ENCODE measurements around the gene CDK6. TPM values are rescaled to one million over a fixed set of nuclear protein-coding genes. Genes with fewer than 3 reads are reported as not detected.

CDK6 gene
- total and polyA plus RNA-seq, 10 of the 15 experiments (the other 5 are each of a cell fraction or from before 2014, with no cell fraction given), result 8.0 to 118 (median 45.8) TPM

- ChIA-PET SMC1A (ENCODE audit: uncharacterized antibody, unreplicated experiment) (interaction anchor here (0.7 to 1.4 kb wide), 3 partner anchors 9 to 20 kb away, joined by 3 to 6 read pairs (median 4); no protein-coding TSS in a partner anchor), CTCF (interaction anchor here (1.1 to 1.6 kb wide), 3 partner anchors 23 to 190 kb away, joined by 3 to 7 read pairs (median 4); partner anchors contain the start of gene RBM48), POLR2A (no interaction called here), RAD21 (ENCODE audit: unreplicated experiment) (interaction anchor here (0.8 to 7.1 kb wide), 3 partner anchors 16 to 207 kb away, joined by 3 to 78 read pairs (median 6); partner anchors contain the start of gene CDK6)
- H3K27me3 ChIP-seq (replicated peaks in 1 of 2; ENCODE audit: control insufficient read depth in 2 of 2, insufficient read depth in 2 of 2, low read length in 1 of 2), result no peaks in the 10 kb centered on the region
- FAIRE-seq (no peak), DNase-seq (ENCODE audit: low read depth, low spot score) (no peak), ATAC-seq (peak; percentile 6; the same call in 2 of the 3 replicates)
- H3K36me3 ChIP-seq (ENCODE audit: control insufficient read depth in 2 of 2, insufficient read depth in 2 of 2, low read length in 1 of 2), result peaks cover 7 to 9% of the 10 kb centered on the region in 2 experiments; a peak in 2 of 4 replicates
- no peak overlapping the region for H3K9ac ChIP-seq (ENCODE audit: control insufficient read depth, insufficient read depth, low read length)
- in situ Hi-C loops (cut with MboI), result no loop called here
- intact Hi-C loops (cut with micrococcal nuclease; ENCODE audit: unreplicated experiment), result no loop called here
- TF ChIP-seq NR2F1 (conservative IDR thresholded peaks at IDR 0.05), result peak; percentile 76
- TF ChIP-seq HDGF (IDR thresholded peaks at IDR 0.05), result no peak
- no peak for TF ChIP-seq POLR2AphosphoS5 (IDR thresholded peaks at IDR 0.05; ENCODE audit: low read length)
- TF ChIP-seq TBL1XR1 (IDR thresholded peaks at IDR 0.05; ENCODE audit: low read depth, low read length), result no peak
- no peak for TF ChIP-seq SMAD5 (IDR thresholded peaks at IDR 0.05; ENCODE audit: low read depth)
- no peak for TF ChIP-seq HDAC6 (IDR thresholded peaks at IDR 0.05; ENCODE audit: unreplicated experiment)
- TF ChIP-seq BCL11A (IDR thresholded peaks at IDR 0.05; ENCODE audit: low read depth, low read length), result no peak
- TF ChIP-seq, protein P1, sequence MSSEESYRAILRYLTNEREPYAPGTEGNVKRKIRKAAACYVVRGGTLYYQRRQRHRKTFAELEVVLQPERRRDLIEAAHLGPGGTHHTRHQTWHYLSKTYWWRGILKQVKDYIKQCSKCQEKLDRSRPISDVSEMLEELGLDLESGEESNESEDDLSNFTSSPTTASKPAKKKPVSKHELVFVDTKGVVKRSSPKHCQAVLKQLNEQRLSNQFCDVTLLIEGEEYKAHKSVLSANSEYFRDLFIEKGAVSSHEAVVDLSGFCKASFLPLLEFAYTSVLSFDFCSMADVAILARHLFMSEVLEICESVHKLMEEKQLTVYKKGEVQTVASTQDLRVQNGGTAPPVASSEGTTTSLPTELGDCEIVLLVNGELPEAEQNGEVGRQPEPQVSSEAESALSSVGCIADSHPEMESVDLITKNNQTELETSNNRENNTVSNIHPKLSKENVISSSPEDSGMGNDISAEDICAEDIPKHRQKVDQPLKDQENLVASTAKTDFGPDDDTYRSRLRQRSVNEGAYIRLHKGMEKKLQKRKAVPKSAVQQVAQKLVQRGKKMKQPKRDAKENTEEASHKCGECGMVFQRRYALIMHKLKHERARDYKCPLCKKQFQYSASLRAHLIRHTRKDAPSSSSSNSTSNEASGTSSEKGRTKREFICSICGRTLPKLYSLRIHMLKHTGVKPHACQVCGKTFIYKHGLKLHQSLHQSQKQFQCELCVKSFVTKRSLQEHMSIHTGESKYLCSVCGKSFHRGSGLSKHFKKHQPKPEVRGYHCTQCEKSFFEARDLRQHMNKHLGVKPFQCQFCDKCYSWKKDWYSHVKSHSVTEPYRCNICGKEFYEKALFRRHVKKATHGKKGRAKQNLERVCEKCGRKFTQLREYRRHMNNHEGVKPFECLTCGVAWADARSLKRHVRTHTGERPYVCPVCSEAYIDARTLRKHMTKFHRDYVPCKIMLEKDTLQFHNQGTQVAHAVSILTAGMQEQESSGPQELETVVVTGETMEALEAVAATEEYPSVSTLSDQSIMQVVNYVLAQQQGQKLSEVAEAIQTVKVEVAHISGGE (CRISPR knock-in tag; IDR thresholded peaks at IDR 0.05), result no peak
- TF ChIP-seq CEBPB (IDR thresholded peaks at IDR 0.05; ENCODE audit: borderline replicate concordance in 1 of 2, low read depth in 2 of 2, low read length in 2 of 2), result no peak
- 0 out of 2 replicates have a peak, but pooled peaks have one; percentile 23 for TF ChIP-seq JUNB (IDR thresholded peaks at IDR 0.05)
- no peak for TF ChIP-seq HDAC2 (IDR thresholded peaks at IDR 0.05)
- peak; percentile 46; the same call in 1 of the 2 replicates for TF ChIP-seq NFIC (IDR thresholded peaks at IDR 0.05; ENCODE audit: low read depth, low read length)
- TF ChIP-seq SPI1 (IDR thresholded peaks at IDR 0.05; ENCODE audit: borderline replicate concordance, insufficient read depth, low read depth, low read length), result no peak
- no peak for TF ChIP-seq YBX1 (IDR thresholded peaks at IDR 0.05)
- TF ChIP-seq, protein P2, sequence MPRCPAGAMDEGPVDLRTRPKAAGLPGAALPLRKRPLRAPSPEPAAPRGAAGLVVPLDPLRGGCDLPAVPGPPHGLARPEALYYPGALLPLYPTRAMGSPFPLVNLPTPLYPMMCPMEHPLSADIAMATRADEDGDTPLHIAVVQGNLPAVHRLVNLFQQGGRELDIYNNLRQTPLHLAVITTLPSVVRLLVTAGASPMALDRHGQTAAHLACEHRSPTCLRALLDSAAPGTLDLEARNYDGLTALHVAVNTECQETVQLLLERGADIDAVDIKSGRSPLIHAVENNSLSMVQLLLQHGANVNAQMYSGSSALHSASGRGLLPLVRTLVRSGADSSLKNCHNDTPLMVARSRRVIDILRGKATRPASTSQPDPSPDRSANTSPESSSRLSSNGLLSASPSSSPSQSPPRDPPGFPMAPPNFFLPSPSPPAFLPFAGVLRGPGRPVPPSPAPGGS (IDR thresholded peaks at IDR 0.05; ENCODE audit: borderline replicate concordance, insufficient read depth, low read depth, low read length, poor library complexity, severe bottlenecking), result no peak
- TF ChIP-seq TARDBP (IDR thresholded peaks at IDR 0.05; ENCODE audit: borderline replicate concordance), result no peak
- H2AFZ ChIP-seq (ENCODE audit: control insufficient read depth, low read depth, low read length), result no peak overlapping the region
- no peaks in the 10 kb centered on the region for H4K20me1 ChIP-seq (ENCODE audit: control insufficient read depth, insufficient read depth)
- no TSS peak for BruUV-seq (replicated peaks)
- H3K79me2 ChIP-seq (ENCODE audit: control insufficient read depth, insufficient read depth, low read length), result peaks cover 2% of the 10 kb centered on the region
- peaks cover 17% of the 10 kb centered on the region for H3K4me1 ChIP-seq (ENCODE audit: control insufficient read depth, insufficient read depth, low read length)
- H3K9me3 ChIP-seq (replicated peaks; ENCODE audit: control insufficient read depth, insufficient read depth, low read length), result peaks cover 16% of the 10 kb centered on the region; the same call in 2 of the 3 replicates
- no peak overlapping the region for H3K27ac ChIP-seq (ENCODE audit: control insufficient read depth, insufficient read depth)
- H3K4me3 ChIP-seq, result no peak overlapping the region
- no peak overlapping the region for H3K4me2 ChIP-seq (ENCODE audit: control insufficient read depth, insufficient read depth)
Observed at GRCh38 chr7:92625617-92626016, 210.8 kb downstream of the CDK6 start.

Measured in GM12878 (cell line).